Measurements from ENCODE around the gene NACC2. TPM values are rescaled to one million over a fixed set of nuclear protein-coding genes. Genes with fewer than 3 reads are reported as not detected.

NACC2 gene
- total and polyA plus RNA-seq, 10 of the 15 experiments (the other 5 are each of a cell fraction or from before 2014, with no cell fraction given) = 0.66 to 14.7 (median 3.5) TPM

GRCh38 chr9:136090768-136091581, 4.1 kb downstream of the NACC2 start:
- Histone ChIP-seq H3K4me1 (ENCODE audit: control insufficient read depth, insufficient read depth, low read length) (peaks cover 8% of the 10 kb centered on the region), H2AFZ (ENCODE audit: control insufficient read depth, low read depth, low read length) (no peak overlapping the region), H3K27me3 (replicated peaks in 1 of 2; ENCODE audit: control insufficient read depth in 2 of 2, insufficient read depth in 2 of 2, low read length in 1 of 2) (no peaks in the 10 kb centered on the region), H3K79me2 (ENCODE audit: control insufficient read depth, insufficient read depth, low read length) (peaks cover 11% of the 10 kb centered on the region), H3K36me3 (ENCODE audit: control insufficient read depth in 2 of 2, insufficient read depth in 2 of 2, low read length in 1 of 2) (no peaks in the 10 kb centered on the region), H3K9ac (ENCODE audit: control insufficient read depth, insufficient read depth, low read length) (no peak overlapping the region), H4K20me1 (ENCODE audit: control insufficient read depth, insufficient read depth) (no peaks in the 10 kb centered on the region), H3K4me2 (ENCODE audit: control insufficient read depth, insufficient read depth) (no peak overlapping the region), H3K4me3 (no peak overlapping the region), H3K27ac (ENCODE audit: control insufficient read depth, insufficient read depth) (no peak overlapping the region), H3K9me3 (replicated peaks; ENCODE audit: control insufficient read depth, insufficient read depth, low read length) (no peaks in the 10 kb centered on the region)
- DNase-seq (ENCODE audit: low read depth, low spot score) (no peak), FAIRE-seq (no peak), ATAC-seq (no peak)
- intact Hi-C loops (cut with micrococcal nuclease; ENCODE audit: unreplicated experiment) = no loop called here
- CTCF ChIA-PET = interaction anchor here (1.1 to 3.3 kb wide), 7 partner anchors 17 to 124 kb away, joined by 3 to 46 read pairs (median 4); partner anchors contain the start of gene TMEM250
- RAD21 ChIA-PET (ENCODE audit: unreplicated experiment) = interaction anchor here (1.5 to 2.9 kb wide), 4 partner anchors 16 to 32 kb away, joined by 4 to 28 read pairs (median 20); partner anchors contain the start of gene TMEM250
- POLR2A ChIA-PET = interaction anchor here (1.1 kb wide), 1 partner anchor 16 kb away, joined by 3 read pairs; no protein-coding TSS in a partner anchor
- BruUV-seq (replicated peaks) = no TSS peak
- WGBS (ENCODE audit: insufficient coverage, insufficient replicate concordance, low lambda C conversion rate, missing lambda C conversion rate) = 69% methylated on average over 22 of the region's 22 CpGs
- SMC1A ChIA-PET (ENCODE audit: uncharacterized antibody, unreplicated experiment) = interaction anchor here (1.2 to 3.0 kb wide), 6 partner anchors 10 to 97 kb away, joined by 3 to 15 read pairs (median 5); no protein-coding TSS in a partner anchor
- in situ Hi-C loops (cut with MboI) = no loop called here
- no peak for TF ChIP-seq ZBTB40 (IDR thresholded peaks at IDR 0.05; ENCODE audit: borderline replicate concordance)
- no peak for TF ChIP-seq DPF2 (IDR thresholded peaks at IDR 0.05)
- no peak for TF ChIP-seq IKZF2 (IDR thresholded peaks at IDR 0.05)
- no peak for TF ChIP-seq MAX (IDR thresholded peaks at IDR 0.05; ENCODE audit: low read depth, low read length)
- no peak for TF ChIP-seq YY1 (IDR thresholded peaks at IDR 0.05; ENCODE audit: low read depth, low read length)
- TF ChIP-seq EP300 (IDR thresholded peaks at IDR 0.05; ENCODE audit: borderline replicate concordance in 1 of 2, control insufficient read depth in 1 of 2, low read depth in 2 of 2, low read length in 2 of 2) = no peak
- no peak for TF ChIP-seq E4F1 (IDR thresholded peaks at IDR 0.05; ENCODE audit: borderline replicate concordance, partially characterized antibody)
- TF ChIP-seq ZNF592 (IDR thresholded peaks at IDR 0.05) = no peak
- TF ChIP-seq ATF3 (IDR thresholded peaks at IDR 0.05; ENCODE audit: borderline replicate concordance, extremely low read depth, low read depth, low read length) = no peak

All from GM12878 (cell line).